Measurements from ENCODE around the gene HECW1.
"Not testable (repeated sequence)": the region's sequence is repeated elsewhere in the genome, so short reads cannot be mapped to it uniquely, and the experiment has no call there.

HECW1 gene

GRCh38 chr7:43583424-43584194 lies 471.2 kb downstream of the HECW1 start:
- Histone ChIP-seq H3K27ac (ENCODE audit: insufficient read depth in 1 of 2, low read depth in 1 of 2, low read length in 2 of 2, poor library complexity in 1 of 2, severe bottlenecking in 2 of 2) (peak overlapping the region; percentile 81 to 87), H3K36me3 (ENCODE audit: control insufficient read depth in 4 of 4, insufficient read depth in 4 of 4, low read length in 3 of 4) (no peaks in the 10 kb centered on the region), H3K4me3 (ENCODE audit: control insufficient read depth in 1 of 7, extremely low read depth in 1 of 7, insufficient read depth in 4 of 7, low read depth in 2 of 7, low read length in 6 of 7) (peak overlapping the region; percentile 63 to 97 (median 91)), H3K4me1 (ENCODE audit: control extremely low read depth in 1 of 4, control insufficient read depth in 4 of 4, insufficient read depth in 4 of 4, low read length in 3 of 4) (peaks cover 7 to 19% (median 14%) of the 10 kb centered on the region in 4 experiments), H3K27me3 (replicated peaks in 2 of 5; ENCODE audit: control insufficient read depth in 4 of 5, insufficient read depth in 5 of 5, low read length in 4 of 5) (peaks cover 3 to 14% (median 7%) of the 10 kb centered on the region in 5 experiments), H3K9me3 (ENCODE audit: control extremely low read depth in 1 of 5, control insufficient read depth in 4 of 5, insufficient read depth in 2 of 5, low read depth in 1 of 5, low read length in 4 of 5) (no peaks in the 10 kb centered on the region)
- peak; percentile 86 to 95 (median 90) for DNase-seq
- WGBS (ENCODE audit: insufficient coverage), result 0% methylated on average over 56 of the region's 66 CpGs
- ChIA-PET POLR2A (interaction anchor here (0.9 to 1.9 kb wide), 4 partner anchors 9 to 116 kb away, joined by 5 to 21 read pairs (median 10); no protein-coding TSS in a partner anchor), CTCF (interaction anchor here (0.6 to 4.5 kb wide), 30 partner anchors 8 to 254 kb away, joined by 3 to 137 read pairs (median 6); partner anchors contain the start of gene COA1)

GRCh38 chr7:43584195-43584586 lies 471.7 kb downstream of the HECW1 start:
- POLR2A ChIA-PET, result interaction anchor here (1.9 kb wide), 1 partner anchor 10 kb away, joined by 5 read pairs; no protein-coding TSS in a partner anchor
- 25% methylated on average over 4 of the region's 8 CpGs for WGBS (ENCODE audit: insufficient coverage)

GRCh38 chr7:43584733-43585132 lies 472.3 kb downstream of the HECW1 start:
- not testable (repeated sequence) for H3K36me3 ChIP-seq (ENCODE audit: control insufficient read depth in 4 of 4, insufficient read depth in 4 of 4, low read length in 3 of 4); DNase-seq; H3K9me3 ChIP-seq (ENCODE audit: control extremely low read depth in 1 of 5, control insufficient read depth in 4 of 5, insufficient read depth in 2 of 5, low read depth in 1 of 5, low read length in 4 of 5)
- peak overlapping the region; percentile 33 to 87 for H3K27ac ChIP-seq (ENCODE audit: insufficient read depth in 1 of 2, low read depth in 1 of 2, low read length in 2 of 2, poor library complexity in 1 of 2, severe bottlenecking in 2 of 2)
- WGBS (ENCODE audit: insufficient coverage), result 97% methylated on average over 7 of the region's 11 CpGs
- peak overlapping the region in 6 of 7 experiments; percentile 1 to 97 (median 90) for H3K4me3 ChIP-seq (ENCODE audit: control insufficient read depth in 1 of 7, extremely low read depth in 1 of 7, insufficient read depth in 4 of 7, low read depth in 2 of 7, low read length in 6 of 7)
- CTCF ChIA-PET, result interaction anchor here (0.9 to 4.1 kb wide), 10 partner anchors 9 to 145 kb away, joined by 3 to 27 read pairs (median 3); no protein-coding TSS in a partner anchor
- H3K4me1 ChIP-seq (ENCODE audit: control extremely low read depth in 1 of 4, control insufficient read depth in 4 of 4, insufficient read depth in 4 of 4, low read length in 3 of 4), result peaks cover 11 to 23% (median 14%) of the 10 kb centered on the region in 4 experiments
- peaks cover 3 to 14% (median 7%) of the 10 kb centered on the region in 5 experiments for H3K27me3 ChIP-seq (replicated peaks in 2 of 5; ENCODE audit: control insufficient read depth in 4 of 5, insufficient read depth in 5 of 5, low read length in 4 of 5)
- POLR2A ChIA-PET, result interaction anchor here (1.4 kb wide), 1 partner anchor 115 kb away, joined by 3 read pairs; no protein-coding TSS in a partner anchor

More at GRCh38 chr7:43584195-43584586, 471.7 kb downstream of the HECW1 start:
- peak overlapping the region; percentile 81 to 87 for H3K27ac ChIP-seq (ENCODE audit: insufficient read depth in 1 of 2, low read depth in 1 of 2, low read length in 2 of 2, poor library complexity in 1 of 2, severe bottlenecking in 2 of 2)
- peak in 1 of 3 donors; percentile 32 for DNase-seq
- peak overlapping the region; percentile 63 to 97 (median 91) for H3K4me3 ChIP-seq (ENCODE audit: control insufficient read depth in 1 of 7, extremely low read depth in 1 of 7, insufficient read depth in 4 of 7, low read depth in 2 of 7, low read length in 6 of 7)
- H3K4me1 ChIP-seq (ENCODE audit: control extremely low read depth in 1 of 4, control insufficient read depth in 4 of 4, insufficient read depth in 4 of 4, low read length in 3 of 4), result peaks cover 8 to 21% (median 14%) of the 10 kb centered on the region in 4 experiments
- H3K36me3 ChIP-seq (ENCODE audit: control insufficient read depth in 4 of 4, insufficient read depth in 4 of 4, low read length in 3 of 4), result no peaks in the 10 kb centered on the region
- peaks cover 3 to 14% (median 7%) of the 10 kb centered on the region in 5 experiments for H3K27me3 ChIP-seq (replicated peaks in 2 of 5; ENCODE audit: control insufficient read depth in 4 of 5, insufficient read depth in 5 of 5, low read length in 4 of 5)
- H3K9me3 ChIP-seq (ENCODE audit: control extremely low read depth in 1 of 5, control insufficient read depth in 4 of 5, insufficient read depth in 2 of 5, low read depth in 1 of 5, low read length in 4 of 5), result no peaks in the 10 kb centered on the region
- CTCF ChIA-PET, result interaction anchor here (0.9 to 4.1 kb wide), 8 partner anchors 9 to 137 kb away, joined by 3 to 27 read pairs (median 3); no protein-coding TSS in a partner anchor

- ChIA-PET POLR2A (interaction anchor here (0.6 to 1.4 kb wide), 2 partner anchors 59 to 114 kb away, joined by 3 read pairs; no protein-coding TSS in a partner anchor), CTCF (interaction anchor here (0.8 to 1.5 kb wide), 4 partner anchors 55 to 146 kb away, joined by 3 to 4 read pairs (median 4); no protein-coding TSS in a partner anchor)
- peak in 2 of 3 donors; percentile 23 to 34 for DNase-seq
- H3K27me3 ChIP-seq (replicated peaks in 2 of 5; ENCODE audit: control insufficient read depth in 4 of 5, insufficient read depth in 5 of 5, low read length in 4 of 5), result peaks cover 3 to 14% (median 7%) of the 10 kb centered on the region in 5 experiments
- no peaks in the 10 kb centered on the region for H3K36me3 ChIP-seq (ENCODE audit: control insufficient read depth in 4 of 4, insufficient read depth in 4 of 4, low read length in 3 of 4)
- WGBS (ENCODE audit: insufficient coverage), result 89% methylated on average over 1 of the region's 2 CpGs
- no peaks in the 10 kb centered on the region for H3K9me3 ChIP-seq (ENCODE audit: control extremely low read depth in 1 of 5, control insufficient read depth in 4 of 5, insufficient read depth in 2 of 5, low read depth in 1 of 5, low read length in 4 of 5)
- peaks cover 11 to 23% (median 14%) of the 10 kb centered on the region in 4 experiments for H3K4me1 ChIP-seq (ENCODE audit: control extremely low read depth in 1 of 4, control insufficient read depth in 4 of 4, insufficient read depth in 4 of 4, low read length in 3 of 4)
- no peak overlapping the region for H3K4me3 ChIP-seq (ENCODE audit: control insufficient read depth in 1 of 7, extremely low read depth in 1 of 7, insufficient read depth in 4 of 7, low read depth in 2 of 7, low read length in 6 of 7)
- peak overlapping the region in 1 of 2 experiments; percentile 29 for H3K27ac ChIP-seq (ENCODE audit: insufficient read depth in 1 of 2, low read depth in 1 of 2, low read length in 2 of 2, poor library complexity in 1 of 2, severe bottlenecking in 2 of 2)
These were observed 473.1 kb downstream of the HECW1 start for GRCh38 chr7:43585562-43585961.

- H3K36me3 ChIP-seq (ENCODE audit: control insufficient read depth in 4 of 4, insufficient read depth in 4 of 4, low read length in 3 of 4), result no peaks in the 10 kb centered on the region
- peak overlapping the region in 1 of 2 experiments; percentile 6 for H3K27ac ChIP-seq (ENCODE audit: insufficient read depth in 1 of 2, low read depth in 1 of 2, low read length in 2 of 2, poor library complexity in 1 of 2, severe bottlenecking in 2 of 2)
- H3K27me3 ChIP-seq (replicated peaks in 2 of 5; ENCODE audit: control insufficient read depth in 4 of 5, insufficient read depth in 5 of 5, low read length in 4 of 5), result peaks cover 0 to 11% (median 7%) of the 10 kb centered on the region in 5 experiments
- no peak overlapping the region for H3K4me3 ChIP-seq (ENCODE audit: control insufficient read depth in 1 of 7, extremely low read depth in 1 of 7, insufficient read depth in 4 of 7, low read depth in 2 of 7, low read length in 6 of 7)
- ChIA-PET POLR2A (interaction anchor here (0.6 to 1.4 kb wide), 2 partner anchors 58 to 113 kb away, joined by 3 read pairs; no protein-coding TSS in a partner anchor), CTCF (interaction anchor here (0.8 to 2.9 kb wide), 5 partner anchors 10 to 114 kb away, joined by 4 to 9 read pairs (median 6); no protein-coding TSS in a partner anchor)
- 94% methylated on average over 2 of the region's 4 CpGs for whole genome bisulfite sequencing (ENCODE audit: insufficient coverage)
- H3K4me1 ChIP-seq (ENCODE audit: control extremely low read depth in 1 of 4, control insufficient read depth in 4 of 4, insufficient read depth in 4 of 4, low read length in 3 of 4), result peaks cover 11 to 23% (median 14%) of the 10 kb centered on the region in 4 experiments
- DNase-seq, result no peak
- no peaks in the 10 kb centered on the region for H3K9me3 ChIP-seq (ENCODE audit: control extremely low read depth in 1 of 5, control insufficient read depth in 4 of 5, insufficient read depth in 2 of 5, low read depth in 1 of 5, low read length in 4 of 5)
These were observed 473.9 kb downstream of the HECW1 start for GRCh38 chr7:43586251-43586900.

- Histone ChIP-seq H3K9me3 (ENCODE audit: control extremely low read depth in 1 of 5, control insufficient read depth in 4 of 5, insufficient read depth in 2 of 5, low read depth in 1 of 5, low read length in 4 of 5) (peaks cover 0 to 1% (median 0%) of the 10 kb centered on the region in 5 experiments), H3K27me3 (replicated peaks in 2 of 5; ENCODE audit: control insufficient read depth in 4 of 5, insufficient read depth in 5 of 5, low read length in 4 of 5) (no peaks in the 10 kb centered on the region), H3K4me3 (ENCODE audit: control insufficient read depth in 1 of 7, extremely low read depth in 1 of 7, insufficient read depth in 4 of 7, low read depth in 2 of 7, low read length in 6 of 7) (no peak overlapping the region), H3K36me3 (ENCODE audit: control insufficient read depth in 4 of 4, insufficient read depth in 4 of 4, low read length in 3 of 4) (no peaks in the 10 kb centered on the region), H3K4me1 (ENCODE audit: control extremely low read depth in 1 of 4, control insufficient read depth in 4 of 4, insufficient read depth in 4 of 4, low read length in 3 of 4) (peaks cover 8 to 19% (median 12%) of the 10 kb centered on the region in 4 experiments), H3K27ac (ENCODE audit: insufficient read depth in 1 of 2, low read depth in 1 of 2, low read length in 2 of 2, poor library complexity in 1 of 2, severe bottlenecking in 2 of 2) (no peak overlapping the region)
- no peak for DNase-seq
- WGBS (ENCODE audit: insufficient coverage), result 98% methylated on average over 4 of the region's 5 CpGs
- ChIA-PET CTCF (interaction anchor here (1.0 to 2.9 kb wide), 3 partner anchors 16 to 112 kb away, joined by 3 to 9 read pairs (median 4); no protein-coding TSS in a partner anchor), POLR2A (interaction anchor here (0.5 kb wide), 1 partner anchor 7 kb away, joined by 3 read pairs; no protein-coding TSS in a partner anchor)
These were observed 476.2 kb downstream of the HECW1 start for GRCh38 chr7:43588477-43589132.

Data from common myeloid progenitor, CD34-positive (primary cell).